ENCODE measurements around the gene PTPRT. TPM values are rescaled to one million over a fixed set of nuclear protein-coding genes. Genes with fewer than 3 reads are reported as not detected.

PTPRT gene
- total and polyA plus RNA-seq, 11 donors = 0.04 to 2.5 (median 0.25) TPM; not detected in 2

DNA sequence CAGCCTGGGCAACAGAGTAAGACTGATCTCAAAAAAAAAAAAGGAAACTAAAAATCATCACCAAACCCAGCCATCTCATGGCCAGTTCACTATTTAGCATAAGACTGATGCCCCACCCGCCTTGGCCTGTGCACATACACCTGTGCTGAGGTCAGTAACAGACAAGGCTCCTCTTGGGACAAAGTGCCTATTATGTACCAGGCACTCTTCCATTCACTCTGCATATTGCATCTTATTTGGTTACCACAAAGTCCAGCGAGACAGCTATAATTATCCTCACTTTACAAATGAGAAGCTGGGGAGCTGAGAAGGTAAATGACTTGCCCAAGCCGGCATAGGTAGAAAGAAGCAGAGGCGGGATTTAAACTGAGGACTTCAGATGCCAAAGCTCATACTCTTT is 3.8 kb downstream of the PTPRT start:
- ATAC-seq (no peak), DNase-seq (no peak)
- Histone ChIP-seq H3K4me1 (peaks cover 0 to 22% (median 5%) of the 10 kb centered on the region in 12 donors), H3K27me3 (peaks cover 9 to 58% (median 35%) of the 10 kb centered on the region in 9 donors), H3K4me3 (no peak overlapping the region), H3K27ac (no peak overlapping the region), H3K36me3 (no peaks in the 10 kb centered on the region), H3K9me3 (no peaks in the 10 kb centered on the region)
- 72 to 83% (median 82%) methylated on average over 4 of the region's 4 CpGs for WGBS, 4 donors
- TF ChIP-seq POLR2A (IDR thresholded peaks at IDR 0.05) = no peak
- intact Hi-C loops (cut with DNase I) = loop anchor here (2.0 to 10.0 kb wide), 8 partner anchors 651 to 1449 kb away; no protein-coding TSS in a partner anchor

DNA sequence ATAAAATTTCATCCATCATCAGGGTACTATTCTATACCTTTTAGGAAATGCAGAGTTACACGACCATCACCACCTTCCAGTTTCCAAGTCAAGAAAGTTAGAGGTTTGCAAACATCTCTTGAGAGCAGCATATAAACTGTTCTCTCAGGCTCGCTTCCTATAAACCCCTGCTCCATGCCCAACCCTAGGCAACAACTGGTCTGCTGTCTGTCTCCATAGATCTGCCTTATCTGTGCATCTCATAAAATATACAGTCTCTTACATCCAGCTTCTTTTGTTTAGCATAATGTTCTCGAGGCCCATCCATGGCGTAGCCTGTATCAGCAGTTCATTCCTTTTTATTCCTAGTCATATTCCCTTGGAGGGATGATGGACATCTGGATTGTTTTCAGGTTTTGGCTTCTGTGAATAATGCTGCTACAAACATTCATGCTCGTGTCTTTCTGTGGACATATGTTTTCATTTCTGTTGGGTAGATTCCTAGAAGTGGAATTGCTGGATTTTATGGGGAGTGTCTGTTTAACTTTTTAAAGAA is 6.1 kb downstream of the PTPRT start:
- no peak for DNase-seq
- 48 to 62% (median 53%) methylated on average over 5 of the region's 5 CpGs for WGBS, 4 donors
- Histone ChIP-seq H3K4me1 (peaks cover 0 to 7% (median 1%) of the 10 kb centered on the region in 12 donors), H3K9me3 (no peaks in the 10 kb centered on the region), H3K4me3 (no peak overlapping the region), H3K27me3 (peaks cover 0 to 38% (median 14%) of the 10 kb centered on the region in 9 donors), H3K27ac (no peak overlapping the region), H3K36me3 (no peaks in the 10 kb centered on the region)
- intact Hi-C loops (cut with DNase I) = loop anchor here in 5 of 10 donors (10.0 kb wide), 4 partner anchors 649 to 1299 kb away; no protein-coding TSS in a partner anchor
- TF ChIP-seq POLR2A (IDR thresholded peaks at IDR 0.05) = no peak
- TF ChIP-seq, protein P1, sequence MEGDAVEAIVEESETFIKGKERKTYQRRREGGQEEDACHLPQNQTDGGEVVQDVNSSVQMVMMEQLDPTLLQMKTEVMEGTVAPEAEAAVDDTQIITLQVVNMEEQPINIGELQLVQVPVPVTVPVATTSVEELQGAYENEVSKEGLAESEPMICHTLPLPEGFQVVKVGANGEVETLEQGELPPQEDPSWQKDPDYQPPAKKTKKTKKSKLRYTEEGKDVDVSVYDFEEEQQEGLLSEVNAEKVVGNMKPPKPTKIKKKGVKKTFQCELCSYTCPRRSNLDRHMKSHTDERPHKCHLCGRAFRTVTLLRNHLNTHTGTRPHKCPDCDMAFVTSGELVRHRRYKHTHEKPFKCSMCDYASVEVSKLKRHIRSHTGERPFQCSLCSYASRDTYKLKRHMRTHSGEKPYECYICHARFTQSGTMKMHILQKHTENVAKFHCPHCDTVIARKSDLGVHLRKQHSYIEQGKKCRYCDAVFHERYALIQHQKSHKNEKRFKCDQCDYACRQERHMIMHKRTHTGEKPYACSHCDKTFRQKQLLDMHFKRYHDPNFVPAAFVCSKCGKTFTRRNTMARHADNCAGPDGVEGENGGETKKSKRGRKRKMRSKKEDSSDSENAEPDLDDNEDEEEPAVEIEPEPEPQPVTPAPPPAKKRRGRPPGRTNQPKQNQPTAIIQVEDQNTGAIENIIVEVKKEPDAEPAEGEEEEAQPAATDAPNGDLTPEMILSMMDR (IDR thresholded peaks at IDR 0.05) = no peak
- no peak for ATAC-seq

DNA sequence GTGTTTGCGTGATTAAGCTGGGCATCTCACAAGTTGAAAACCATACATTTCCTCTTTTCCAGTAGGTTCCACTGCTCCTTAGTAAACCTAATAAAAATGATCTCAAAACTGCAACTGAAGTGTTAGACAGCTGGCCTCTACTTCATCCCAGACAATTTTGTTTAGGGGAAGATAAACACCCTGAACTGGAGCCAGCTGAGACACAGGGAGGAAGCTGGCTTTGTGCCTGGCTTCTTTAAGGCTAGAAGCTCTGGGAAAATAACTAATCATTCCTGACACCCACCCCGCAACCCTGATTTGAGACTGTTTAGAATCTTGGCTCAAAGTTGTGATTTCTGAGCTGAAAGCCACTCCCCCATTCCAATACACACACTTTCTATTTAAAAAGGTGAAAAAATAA is 11.6 kb downstream of the PTPRT start:
- WGBS, 4 donors = 19 to 31% (median 28%) methylated on average over 2 of the region's 2 CpGs
- H3K27ac ChIP-seq = no peak overlapping the region
- intact Hi-C loops (cut with DNase I) = no loop called here
- DNase-seq = no peak
- TF ChIP-seq, protein P1 (IDR thresholded peaks at IDR 0.05) = no peak
- no peak for TF ChIP-seq POLR2A (IDR thresholded peaks at IDR 0.05)
- peaks cover 0 to 9% (median 0%) of the 10 kb centered on the region in 12 donors for H3K9me3 ChIP-seq
- no peak overlapping the region for H3K4me3 ChIP-seq
- H3K27me3 ChIP-seq = peaks cover 0 to 5% (median 0%) of the 10 kb centered on the region in 9 donors
- H3K4me1 ChIP-seq = peaks cover 0 to 8% (median 0%) of the 10 kb centered on the region in 12 donors
- ATAC-seq = peak in 1 of 4 donors; percentile 49
- H3K36me3 ChIP-seq = no peaks in the 10 kb centered on the region

DNA sequence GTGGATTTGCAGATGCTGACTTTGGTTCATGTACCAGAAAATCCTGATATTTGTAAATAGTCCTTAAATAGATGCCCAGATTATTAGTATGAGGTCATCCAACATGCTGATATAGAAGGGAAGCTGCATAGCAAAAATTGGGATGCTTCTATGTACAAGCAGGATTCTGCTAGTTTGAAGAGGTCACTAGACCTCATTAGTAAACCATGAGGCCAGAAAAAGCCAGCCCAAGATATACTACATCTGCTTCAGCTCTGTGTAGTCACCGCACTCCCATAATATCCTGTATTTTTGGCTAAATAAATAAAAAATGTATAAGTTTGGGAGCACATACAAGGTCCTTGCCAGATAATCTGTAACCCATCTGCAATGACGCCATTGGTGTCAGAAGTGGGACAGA is 13.0 kb downstream of the PTPRT start:
- intact Hi-C loops (cut with DNase I) = no loop called here
- Histone ChIP-seq H3K27ac (no peak overlapping the region), H3K27me3 (peaks cover 0 to 11% (median 0%) of the 10 kb centered on the region in 9 donors), H3K4me3 (no peak overlapping the region), H3K4me1 (peaks cover 0 to 8% (median 0%) of the 10 kb centered on the region in 12 donors), H3K36me3 (no peaks in the 10 kb centered on the region), H3K9me3 (peaks cover 0 to 9% (median 0%) of the 10 kb centered on the region in 12 donors)
- WGBS, 4 donors = 73 to 78% (median 76%) methylated on average over 2 of the region's 2 CpGs
- no peak for DNase-seq
- no peak for TF ChIP-seq POLR2A (IDR thresholded peaks at IDR 0.05)
- TF ChIP-seq, protein P1 (IDR thresholded peaks at IDR 0.05) = no peak
- no peak for ATAC-seq
